Measurements from ENCODE around the gene KIAA0319L. TPM values are rescaled to one million over a fixed set of nuclear protein-coding genes. Genes with fewer than 3 reads are reported as not detected.

KIAA0319L gene
- total and polyA plus RNA-seq, 2 experiments from 2014 or later: 27.2 to 75.1 TPM

GRCh38 chr1:35561297-35561971, 4.2 kb upstream of the KIAA0319L start:
- peaks cover 17% of the 10 kb centered on the region for H3K4me1 Mint-ChIP-seq
- peaks cover 4% of the 10 kb centered on the region for H3K79me2 ChIP-seq (replicated peaks; ENCODE audit: insufficient read depth)
- no peak overlapping the region; the same call in 1 of the 2 replicates for H3K27ac Mint-ChIP-seq
- no peaks in the 10 kb centered on the region; the same call in 1 of the 2 replicates for H3K36me3 ChIP-seq (ENCODE audit: insufficient read depth)
- peaks cover 14% of the 10 kb centered on the region; the same call in 1 of the 2 replicates for H4K20me1 ChIP-seq (replicated peaks; ENCODE audit: insufficient read depth)
- H3K27me3 ChIP-seq (ENCODE audit: insufficient read depth): no peaks in the 10 kb centered on the region
- no peak for DNase-seq (ENCODE audit: low spot score)
- H3K9me2 ChIP-seq (ENCODE audit: insufficient read depth): no peaks in the 10 kb centered on the region
- peaks cover 23% of the 10 kb centered on the region for H3K27me3 Mint-ChIP-seq (ENCODE audit: insufficient read depth, low read depth, poor library complexity)
- TF ChIP-seq ZNF331 (CRISPR knock-in tag; IDR thresholded peaks at IDR 0.05; ENCODE audit: low read depth): no peak
- no peak for TF ChIP-seq EZH2 (IDR thresholded peaks at IDR 0.05; ENCODE audit: low read depth, unreplicated experiment)
- TF ChIP-seq CTCF (conservative IDR thresholded peaks at IDR 0.05; ENCODE audit: low read depth in 2 of 2): no peak
- no peak for TF ChIP-seq ZNF114 (CRISPR knock-in tag; IDR thresholded peaks at IDR 0.05)
- TF ChIP-seq ETS1 (IDR thresholded peaks at IDR 0.05): no peak
- no peak for TF ChIP-seq JUNB (IDR thresholded peaks at IDR 0.05; ENCODE audit: unreplicated experiment)
- no peak for TF ChIP-seq EZH2phosphoT487 (IDR thresholded peaks at IDR 0.05; ENCODE audit: unreplicated experiment)
- TF ChIP-seq NANOG (IDR thresholded peaks at IDR 0.05; ENCODE audit: borderline replicate concordance): no peak
- no peak for TF ChIP-seq ZNF462 (CRISPR knock-in tag; IDR thresholded peaks at IDR 0.05)
- no peak for TF ChIP-seq CREB1 (CRISPR knock-in tag; IDR thresholded peaks at IDR 0.05; ENCODE audit: low read depth)
- TF ChIP-seq REST (IDR thresholded peaks at IDR 0.05; ENCODE audit: unreplicated experiment): no peak
- no peak for TF ChIP-seq POLR2AphosphoS5 (IDR thresholded peaks at IDR 0.05; ENCODE audit: low read depth)
- TF ChIP-seq STAT1 (IDR thresholded peaks at IDR 0.05; ENCODE audit: unreplicated experiment): no peak
- no peak for ATAC-seq
- peaks cover 9% of the 10 kb centered on the region for H3F3A ChIP-seq (replicated peaks; ENCODE audit: low read depth)
- H3K4me3 Mint-ChIP-seq: no peak overlapping the region
- no peak overlapping the region for H2AFZ ChIP-seq
- H3K9me3 Mint-ChIP-seq: peaks cover 3% of the 10 kb centered on the region; the same call in 2 of the 3 replicates
- no peak overlapping the region for H3K4me3 ChIP-seq
- peaks cover 8% of the 10 kb centered on the region; the same call in 1 of the 2 replicates for H3K4me1 ChIP-seq (ENCODE audit: insufficient read depth)
- H3K27ac ChIP-seq (ENCODE audit: low read depth): no peak overlapping the region
- H3K36me3 Mint-ChIP-seq (ENCODE audit: low read depth): peaks cover 48% of the 10 kb centered on the region
- H3K4me2 ChIP-seq: no peak overlapping the region

Measured in GM23338 (cell line).